Stimulated activated CD8-positive, alpha-beta memory T cell treated with anti-CD3 and anti-CD28 coated beads, Interleukin-4, amount 100 ng/mL, for 24 hours (primary cell): ENCODE measurements around the gene POLR3H.
"Not testable (repeated sequence)": the region's sequence is repeated elsewhere in the genome, so short reads cannot be mapped to it uniquely, and the experiment has no call there.

Experiments
- DNase-seq: peaks from one replicate; pipeline ENCODE4 v3.0.0-alpha.2; 2020; ENCODE audit warnings: low read depth

Gene POLR3H

DNA sequence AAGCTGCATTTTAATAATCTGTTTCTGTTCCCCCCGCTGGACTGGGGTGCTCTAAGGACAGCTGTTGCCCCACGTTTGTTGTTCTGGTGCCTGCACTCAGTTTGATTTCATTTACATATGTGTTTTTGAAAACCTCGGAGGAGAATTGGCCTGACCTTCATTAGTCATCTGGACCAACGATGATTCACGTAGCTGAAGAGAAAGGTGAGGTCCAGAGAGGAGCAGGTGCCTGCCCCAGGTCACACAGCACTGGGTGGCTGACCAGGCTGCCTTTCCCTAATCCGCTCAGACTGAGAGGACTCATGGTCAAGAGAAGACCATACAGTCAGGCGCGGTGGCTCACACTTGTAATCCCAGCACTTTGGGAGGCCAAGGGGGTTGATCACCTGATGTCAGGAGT lies 20.3 kb upstream of the POLR3H start:
- no peak for DNase-seq

DNA sequence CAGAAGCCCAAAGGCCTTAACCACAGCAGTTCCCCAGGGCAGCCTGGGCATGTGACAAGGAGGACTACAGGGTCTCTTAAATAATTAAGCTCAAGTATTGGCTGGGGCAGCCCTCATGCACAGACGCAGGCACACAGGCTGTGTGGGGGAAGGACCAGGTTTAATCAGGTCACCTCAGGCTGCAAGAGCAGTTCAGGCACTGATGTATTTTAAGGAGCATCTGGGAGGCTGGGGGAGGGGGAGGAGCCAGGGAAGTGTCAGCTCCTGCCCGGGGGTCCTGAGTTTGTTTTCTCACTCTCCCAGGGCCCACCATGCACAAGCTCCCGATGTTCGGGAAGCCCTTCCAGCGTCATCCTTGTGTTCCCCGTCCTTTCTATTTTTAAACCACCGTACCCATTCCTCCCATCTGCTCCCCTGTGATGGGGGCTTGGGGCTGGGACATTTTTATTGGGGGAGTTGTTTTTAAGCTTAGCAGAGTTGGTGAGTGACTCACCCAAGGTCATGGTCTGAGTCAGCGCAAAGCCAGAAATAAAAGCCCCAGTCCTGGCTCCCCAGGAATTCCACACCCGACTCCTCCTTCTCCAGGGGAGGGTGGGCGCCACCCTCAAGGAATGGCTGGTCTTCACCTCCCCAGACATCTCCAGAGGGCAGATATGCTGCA lies 18.9 kb upstream of the POLR3H start:
- no peak for DNase-seq

DNA sequence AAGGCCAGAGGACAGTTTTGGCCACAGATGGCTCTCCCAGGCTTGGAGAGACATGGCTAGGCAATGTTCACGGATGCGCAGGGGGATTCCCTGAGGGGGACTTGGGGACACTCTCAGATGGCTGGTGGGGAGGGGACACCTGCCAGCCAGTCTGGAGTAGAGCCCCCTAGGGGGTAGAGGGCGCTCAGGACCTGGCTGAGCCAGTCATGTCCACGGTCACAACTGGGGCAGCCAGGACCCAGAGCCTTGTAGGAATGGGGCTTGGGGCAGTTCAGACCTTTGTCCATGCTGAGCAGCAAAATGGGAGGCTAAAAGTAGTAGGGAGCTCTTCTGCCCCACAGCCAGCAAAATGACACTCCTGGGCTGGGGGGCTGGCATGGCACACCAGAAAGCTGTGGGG lies 18.2 kb upstream of the POLR3H start:
- no peak for DNase-seq

DNA sequence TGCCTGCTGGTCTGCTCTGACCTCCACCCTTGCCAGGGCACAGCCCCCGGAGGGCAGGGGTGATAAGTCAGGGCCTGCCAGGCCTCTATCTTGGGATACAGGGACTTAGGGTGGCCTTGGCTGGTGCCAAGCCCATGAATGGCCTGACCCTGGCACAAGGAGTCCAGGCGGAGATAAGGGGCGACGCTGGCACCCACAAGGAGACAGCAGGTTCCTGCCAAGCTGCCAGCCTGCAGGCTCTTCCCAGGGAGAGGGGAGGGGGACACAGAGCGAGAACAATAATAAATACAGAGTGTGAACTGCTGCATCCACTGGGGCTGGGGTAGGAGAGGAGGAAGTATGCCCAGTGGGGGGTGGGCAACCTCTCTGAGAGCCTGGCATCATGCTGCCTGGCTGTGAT lies 17.5 kb upstream of the POLR3H start:
- no peak for DNase-seq

DNA sequence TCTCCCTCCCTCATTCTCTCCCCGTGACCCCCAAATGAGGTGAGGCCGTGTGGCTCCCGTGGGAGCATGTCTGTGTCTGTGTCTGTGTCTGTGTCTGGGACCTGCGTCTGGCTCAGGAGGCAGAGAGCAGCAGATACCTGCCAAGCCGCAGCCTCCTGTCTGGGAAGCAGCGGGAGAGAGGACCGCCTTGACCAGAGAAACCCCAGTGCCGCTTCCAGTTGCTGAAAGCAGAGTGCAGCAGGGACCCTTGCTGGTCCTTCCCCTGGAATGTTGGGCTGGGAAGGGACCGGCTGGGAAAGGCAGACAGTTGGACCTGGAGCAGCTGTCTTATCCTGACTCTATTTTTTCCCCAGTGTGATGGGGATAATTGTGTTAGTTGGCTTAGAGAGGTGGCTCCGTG lies 17.1 kb upstream of the POLR3H start:
- DNase-seq: no peak

DNA sequence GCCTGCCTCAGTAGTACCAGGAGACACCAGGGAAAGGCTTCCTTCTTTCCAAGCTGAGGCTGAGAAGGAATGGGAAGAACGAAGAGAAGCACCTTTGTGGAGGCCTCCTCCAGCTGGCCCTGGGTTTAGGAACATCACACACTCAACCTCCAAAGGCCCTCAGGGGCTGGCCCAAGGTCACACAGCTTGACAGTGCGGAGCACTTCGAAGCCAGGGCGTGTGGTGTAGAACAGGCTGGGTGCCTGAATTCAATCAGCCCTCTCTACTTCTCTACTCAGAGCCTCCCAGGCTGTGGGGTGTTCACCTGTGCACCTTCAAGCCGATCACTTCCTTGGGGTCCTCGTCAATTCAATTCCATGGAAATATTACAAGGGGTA lies 15.8 kb upstream of the POLR3H start:
- DNase-seq: no peak

DNA sequence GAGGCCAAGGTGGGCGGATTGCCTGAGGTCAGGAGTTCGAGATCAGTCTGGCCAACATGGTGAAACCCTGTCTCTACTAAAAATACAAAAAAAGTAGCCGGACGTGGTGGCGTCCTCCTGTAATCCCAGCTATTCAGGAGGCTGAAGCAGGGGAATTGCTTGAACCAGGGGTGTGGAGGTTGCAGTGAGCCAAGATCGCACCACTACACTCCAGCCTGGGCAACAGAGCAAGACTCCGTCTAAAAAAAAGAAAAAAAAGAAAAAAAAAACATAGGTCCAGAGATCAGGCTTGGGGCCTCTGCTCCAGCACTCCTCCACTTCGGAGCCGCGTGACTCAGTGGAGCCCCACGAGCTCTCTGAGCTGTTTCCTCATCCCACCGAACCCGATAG lies 14.0 kb upstream of the POLR3H start:
- DNase-seq: not testable (repeated sequence)

DNA sequence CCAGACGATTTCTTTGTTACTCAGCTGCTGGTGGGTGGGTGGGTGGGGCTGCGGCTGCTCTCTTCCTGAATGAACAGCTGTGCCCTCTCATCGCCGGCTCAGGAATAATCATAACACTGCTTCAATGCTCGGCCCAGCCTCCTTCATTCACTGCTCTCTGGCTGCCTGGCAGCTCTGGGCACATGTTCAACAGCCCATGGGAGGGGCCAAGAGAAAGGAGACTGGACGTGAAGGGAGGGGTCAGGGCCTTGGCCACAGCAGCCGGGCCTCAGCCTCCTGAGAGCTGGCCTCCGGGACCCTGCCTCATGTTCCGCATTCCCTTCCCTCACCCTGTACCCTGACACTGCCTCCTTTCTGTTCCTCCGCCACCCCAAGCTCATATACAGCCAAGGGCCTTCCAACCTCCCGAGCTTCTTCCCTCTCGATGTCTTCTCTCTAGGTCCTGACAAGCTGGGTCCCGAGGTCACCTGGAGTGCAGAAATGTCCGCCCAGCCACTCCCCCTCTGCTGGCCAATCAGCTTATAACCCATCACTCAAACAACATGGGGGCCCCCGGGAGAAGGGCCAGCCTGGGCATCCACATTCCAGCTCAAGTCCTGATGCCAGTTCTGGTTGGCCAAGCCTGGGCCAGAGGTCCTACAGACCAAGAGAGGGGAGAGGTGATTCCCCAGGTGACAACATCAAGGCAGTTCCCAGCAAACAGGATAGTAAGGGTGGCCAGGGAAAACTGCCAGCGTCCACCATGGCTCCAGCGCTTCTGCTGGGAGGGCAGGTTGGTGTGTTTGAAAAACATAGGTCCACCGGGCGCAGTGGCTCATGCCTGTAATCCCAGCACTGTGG lies 13.4 kb upstream of the POLR3H start:
- DNase-seq: no peak

DNA sequence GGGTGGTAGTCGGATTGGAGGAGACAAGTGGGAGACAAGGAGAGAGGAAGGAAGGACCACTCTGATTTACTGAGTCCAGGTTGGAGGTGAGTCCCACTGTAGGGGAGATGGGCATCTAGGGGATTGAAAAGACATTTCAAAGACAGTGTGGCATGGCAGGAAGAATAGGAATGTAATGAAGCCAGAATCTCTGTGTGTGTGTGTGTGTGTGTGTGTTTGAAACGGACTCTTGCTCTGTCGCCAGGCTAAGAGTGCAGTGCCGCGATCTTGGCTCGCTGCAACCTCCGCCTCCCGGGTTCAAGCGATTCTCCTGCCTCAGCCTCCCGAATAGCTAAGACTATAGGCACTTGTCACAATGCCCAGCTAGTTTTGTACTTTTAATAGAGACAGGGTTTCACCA lies 12.3 kb upstream of the POLR3H start:
- DNase-seq: no peak

DNA sequence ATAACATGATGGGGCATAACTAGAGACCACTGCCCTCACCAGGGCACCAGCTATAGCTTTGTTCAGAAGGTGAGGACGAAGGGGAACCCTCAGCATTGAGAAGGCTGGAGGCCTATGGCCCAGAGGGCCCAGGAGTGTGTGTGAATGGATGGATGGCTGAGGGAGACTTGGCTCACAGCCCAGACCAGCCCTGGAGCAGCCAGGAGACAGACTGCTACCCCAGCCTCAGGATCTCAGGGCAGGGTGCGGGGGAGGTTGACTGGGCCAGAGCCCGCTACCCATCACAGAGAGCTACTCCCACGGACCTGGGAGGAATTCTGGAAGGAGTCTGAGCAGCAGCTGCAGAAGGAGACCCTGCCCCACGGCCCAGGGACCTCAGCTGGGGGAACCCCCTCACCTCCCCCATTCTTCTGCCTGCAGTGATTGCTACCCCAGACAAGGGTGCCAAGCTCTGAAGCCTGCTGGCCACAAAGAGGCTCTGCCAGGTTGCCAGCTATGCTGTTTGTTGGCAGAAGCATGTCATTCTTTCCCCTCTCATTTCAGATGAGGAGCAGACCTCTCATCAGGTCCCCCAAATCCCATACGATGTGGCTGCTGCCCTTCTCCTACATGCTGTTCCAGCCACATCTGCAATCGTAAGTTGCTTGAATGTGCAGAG lies 11.2 kb upstream of the POLR3H start:
- no peak for DNase-seq

DNA sequence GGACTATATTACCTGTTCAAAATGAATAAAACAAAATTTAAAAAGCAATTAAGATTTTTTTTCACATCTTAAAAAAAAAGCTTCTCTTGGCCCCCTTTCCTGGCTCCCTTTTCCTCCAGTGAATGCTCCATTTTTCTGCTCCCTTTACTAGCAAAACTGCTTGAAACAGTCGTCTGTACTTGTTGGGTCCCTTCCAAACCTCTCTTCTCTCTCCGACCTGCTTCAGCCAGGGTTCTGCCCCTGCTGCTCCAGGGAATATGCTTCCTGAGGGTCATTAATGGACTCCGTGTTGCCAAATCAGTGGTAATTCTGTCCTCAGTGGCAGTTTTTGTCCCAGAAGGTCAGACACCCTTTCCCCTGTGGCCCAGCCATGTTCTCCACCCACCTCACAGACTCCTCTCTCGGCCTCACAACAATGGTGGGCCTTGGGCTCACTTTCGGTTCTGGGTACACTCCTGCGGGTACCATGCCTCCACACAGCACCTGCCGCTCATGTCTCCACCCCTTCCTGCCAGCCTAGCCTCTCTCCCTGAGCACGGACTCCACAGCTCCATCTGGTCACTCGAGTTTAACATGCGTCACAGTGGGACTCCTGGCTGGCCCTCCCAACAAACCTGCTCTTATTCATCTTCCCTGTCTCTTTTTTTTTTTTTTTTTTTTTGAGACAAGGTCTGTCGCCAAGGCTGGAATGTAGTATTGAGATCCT lies 7.8 kb upstream of the POLR3H start:
- DNase-seq: no peak

DNA sequence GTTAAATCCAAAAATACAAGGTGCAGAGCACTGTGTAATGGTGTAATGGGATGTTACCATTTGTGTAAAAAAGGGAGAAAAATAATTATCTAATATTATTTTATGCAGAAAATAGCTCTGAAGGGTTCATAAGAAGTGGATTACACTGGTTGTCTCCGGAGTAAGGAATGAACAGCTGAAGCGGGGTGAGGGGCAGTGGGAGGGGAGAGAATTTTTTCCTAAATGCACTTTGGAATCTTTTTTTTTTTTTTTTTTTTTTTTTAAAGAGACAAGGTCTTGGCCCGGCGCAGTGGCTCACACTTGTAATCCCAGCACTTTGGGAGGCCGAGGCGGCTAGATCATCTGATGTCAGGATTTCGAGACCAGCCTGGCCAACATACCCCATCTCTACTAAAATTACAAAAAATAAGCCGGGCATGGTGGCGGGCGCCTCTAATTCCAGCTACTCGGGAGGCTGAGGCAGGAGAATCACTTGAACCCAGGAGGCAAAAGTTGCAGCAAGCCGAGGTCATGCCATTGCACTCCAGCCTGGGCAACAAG lies 6.8 kb upstream of the POLR3H start:
- DNase-seq: no peak

DNA sequence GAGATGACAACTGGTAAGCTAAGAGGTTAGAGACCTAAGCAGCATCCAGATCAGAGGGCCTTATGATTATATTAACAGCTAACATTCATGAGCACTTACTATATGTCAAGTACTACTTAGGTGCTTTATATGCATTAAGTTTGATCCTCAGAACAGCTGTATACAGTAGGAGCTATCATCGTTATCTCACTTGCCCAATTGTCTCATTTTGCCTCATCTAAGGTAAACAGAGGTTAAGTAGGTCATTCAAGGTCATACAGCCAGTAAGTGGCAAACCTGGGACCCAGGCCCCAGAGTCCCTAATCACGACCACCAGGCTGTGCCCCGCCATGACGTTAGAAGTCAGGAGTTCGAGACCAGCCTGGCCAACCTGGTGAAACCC lies 4.6 kb upstream of the POLR3H start:
- DNase-seq: no peak

DNA sequence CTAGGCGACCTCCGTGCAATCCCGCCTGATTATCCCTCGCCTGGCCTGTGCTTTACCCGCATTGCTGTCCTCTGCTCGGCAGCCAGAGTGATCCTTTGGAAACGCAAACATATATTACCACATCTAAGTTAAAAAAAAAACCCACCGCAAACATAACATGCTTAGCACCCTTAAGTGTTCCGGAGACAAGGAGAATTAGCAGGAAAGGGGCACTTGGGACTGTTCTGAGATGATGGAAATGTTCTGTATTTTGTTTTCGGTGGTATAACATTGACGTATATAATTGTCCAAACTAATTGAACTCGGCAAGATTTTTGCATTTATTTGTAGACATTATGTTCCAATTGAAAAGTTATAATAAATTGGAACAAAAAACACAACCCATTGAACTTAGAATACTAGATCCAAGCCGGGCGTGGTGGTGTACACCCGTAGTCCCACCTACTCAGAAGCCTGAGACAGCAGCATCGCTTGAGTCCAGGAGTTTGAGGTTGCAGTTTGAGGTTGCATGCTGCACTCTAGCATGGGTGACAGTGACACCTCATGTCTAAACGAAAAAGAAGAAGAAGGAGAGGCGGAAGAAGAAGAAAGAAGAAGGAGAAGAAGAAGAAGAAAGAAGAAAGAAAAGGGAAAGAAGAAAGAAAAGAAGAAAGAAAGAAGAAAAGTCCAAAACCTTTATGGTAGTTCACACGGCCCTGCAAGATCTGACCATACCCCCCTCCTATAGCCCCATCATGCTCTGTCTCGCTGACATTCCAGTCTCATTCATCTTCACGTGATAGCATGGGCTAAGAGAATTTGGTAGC lies 604 bp upstream of the POLR3H start:
- DNase-seq: no peak

DNA sequence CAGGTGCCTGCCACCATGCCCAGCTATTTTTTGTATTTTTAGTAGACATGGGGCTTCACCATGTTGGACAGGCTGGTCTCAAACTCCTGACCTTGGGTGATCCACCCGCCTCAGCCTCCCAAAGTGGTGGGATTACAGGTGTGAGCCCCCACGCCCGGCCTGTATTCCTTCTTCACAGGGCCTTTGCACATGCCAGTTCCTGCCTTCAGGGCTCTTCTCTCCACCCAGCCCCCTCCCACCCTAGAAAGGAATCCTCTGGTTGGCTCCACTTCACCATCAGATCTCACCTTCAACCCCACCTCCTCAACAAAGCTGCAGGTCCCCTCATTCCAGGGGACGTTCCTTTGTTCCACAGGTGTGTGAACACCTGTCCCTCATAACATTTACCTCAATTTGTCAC lies 2.0 kb downstream of the POLR3H start:
- DNase-seq: no peak

DNA sequence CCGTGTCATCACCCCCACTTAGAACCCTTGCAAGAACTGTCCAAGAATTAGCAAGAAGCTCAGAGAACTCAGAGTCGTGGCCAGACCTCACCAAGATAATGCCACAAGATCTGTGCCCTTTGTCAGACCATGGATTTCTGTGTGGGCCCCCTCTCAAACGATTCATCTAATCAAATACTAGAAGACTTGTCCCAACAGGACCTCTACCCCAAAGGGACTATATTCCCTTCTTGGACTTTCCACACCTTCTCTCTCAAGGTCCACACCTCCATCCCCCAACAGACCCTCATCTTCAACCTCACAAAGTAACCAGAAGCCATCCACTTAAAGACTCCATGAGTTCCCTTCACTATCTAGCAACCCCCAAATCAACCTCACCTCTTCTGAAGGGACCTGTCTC lies 2.8 kb downstream of the POLR3H start:
- no peak for DNase-seq

DNA sequence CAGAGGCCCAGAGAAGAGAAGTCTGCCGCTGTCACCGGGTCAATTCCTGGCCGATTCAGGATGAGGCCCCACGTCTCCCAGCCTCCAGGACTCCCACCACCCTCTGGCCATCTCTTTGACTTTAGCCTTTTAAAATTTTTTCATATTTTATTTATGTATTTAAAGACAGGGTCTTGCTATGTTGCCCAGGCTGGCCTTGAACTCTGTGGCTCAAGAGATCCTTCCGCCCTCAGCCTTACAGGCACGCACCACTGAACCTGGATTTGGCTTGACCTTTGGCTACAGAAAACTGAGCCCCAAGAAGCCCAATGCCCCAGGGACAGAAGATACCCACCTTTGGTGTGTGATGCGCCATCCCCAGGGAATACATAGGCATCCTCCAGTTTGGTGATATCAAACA lies 3.9 kb downstream of the POLR3H start:
- no peak for DNase-seq

DNA sequence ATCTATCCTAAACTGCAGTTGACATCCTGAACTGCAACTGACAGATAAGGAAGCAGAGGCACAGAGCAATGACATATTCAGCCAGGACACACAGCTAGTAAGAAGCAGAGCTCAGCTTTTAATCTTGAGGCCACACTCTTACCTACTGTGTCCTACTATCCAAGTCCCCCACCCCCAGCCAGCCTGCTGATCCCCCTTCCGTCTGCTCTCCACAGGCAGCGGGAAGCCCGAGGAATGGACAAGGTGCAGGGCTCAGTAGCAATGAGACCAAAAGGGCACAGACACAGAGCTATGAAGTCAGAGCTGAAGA lies 4.3 kb downstream of the POLR3H start:
- DNase-seq: no peak

DNA sequence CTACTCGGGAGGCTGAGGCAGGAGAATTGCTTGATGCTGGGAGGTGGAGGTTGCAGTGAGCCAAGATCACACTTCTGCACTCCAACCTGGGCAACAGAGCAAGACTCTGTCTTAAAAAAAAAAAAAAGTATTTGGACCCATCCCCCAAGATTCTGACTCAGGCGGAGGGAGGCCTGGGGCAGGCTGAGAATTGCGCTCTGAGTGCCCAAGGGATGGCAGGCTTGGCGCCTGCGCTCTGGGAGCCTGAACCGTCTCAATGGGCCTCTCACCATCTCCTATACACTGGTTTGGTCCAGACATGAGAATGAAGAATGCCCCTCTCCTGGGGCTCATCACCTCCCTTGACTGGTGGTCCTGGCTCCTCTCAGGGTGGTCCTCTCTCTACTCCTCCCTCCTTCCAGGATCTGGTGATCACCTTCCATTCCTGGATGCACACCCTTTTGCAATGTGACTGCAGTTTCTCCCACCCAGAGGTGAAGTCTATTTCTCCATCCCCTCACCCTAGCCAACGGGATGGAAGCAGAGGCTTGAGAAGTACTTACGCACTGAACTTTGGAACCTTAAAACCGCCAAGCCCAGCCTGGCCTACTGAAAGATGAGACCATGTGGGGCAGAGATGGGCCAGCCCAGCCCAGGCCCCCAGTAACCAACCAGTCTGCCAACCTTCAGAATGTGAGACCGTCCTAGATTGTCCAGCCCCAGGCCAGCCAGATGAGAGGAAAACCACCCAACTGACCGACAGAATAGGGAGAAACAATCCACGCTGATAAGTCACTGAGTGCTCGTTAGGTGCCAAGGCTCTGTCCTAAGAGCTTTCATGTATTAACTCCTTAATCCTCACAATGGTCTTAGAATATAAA lies 4.9 kb downstream of the POLR3H start:
- no peak for DNase-seq

DNA sequence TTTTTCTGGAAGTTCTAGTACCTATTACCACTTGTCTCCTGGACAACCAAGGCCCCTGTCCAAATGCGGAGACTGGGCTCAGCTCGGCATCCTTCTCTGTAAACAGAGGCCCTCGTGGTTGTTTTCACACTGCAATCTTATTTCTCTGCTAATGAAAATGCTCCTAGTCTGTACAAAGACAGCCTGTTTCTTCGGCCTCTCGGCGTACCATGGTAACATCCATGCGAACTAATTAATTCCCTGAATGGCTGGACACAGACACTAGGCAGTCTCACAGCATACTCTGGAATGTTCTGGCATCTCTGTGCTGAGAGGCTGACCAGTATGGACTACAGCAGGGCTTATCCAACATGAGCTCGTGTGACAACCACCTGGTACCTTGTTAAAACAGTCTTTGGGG lies 5.7 kb downstream of the POLR3H start:
- no peak for DNase-seq

DNA sequence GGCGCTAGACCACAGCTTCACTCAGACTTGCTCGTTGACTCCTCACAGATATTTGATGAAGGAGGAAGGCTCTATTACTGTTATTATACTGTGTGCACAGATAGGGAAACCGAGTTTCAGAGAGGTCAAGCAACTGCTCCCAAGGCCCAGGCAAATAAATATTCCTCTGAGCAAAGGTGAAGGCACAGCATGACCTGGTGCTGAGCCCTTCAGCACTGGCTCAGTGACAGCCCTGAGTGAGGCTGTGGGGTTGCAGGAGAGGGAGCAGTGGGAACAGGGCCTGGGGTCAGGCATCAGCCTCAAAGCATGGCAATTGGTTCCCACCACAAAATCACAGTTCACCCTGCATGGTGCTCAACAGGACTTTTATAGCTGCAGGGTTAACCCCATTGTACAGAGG lies 7.1 kb downstream of the POLR3H start:
- DNase-seq: no peak
